HG03571 (cell line): ENCODE results near the gene SEC16B.
"Not testable (repeated sequence)": the region's sequence is repeated elsewhere in the genome, so short reads cannot be mapped to it uniquely, and the experiment has no call there.

Source experiments
- ATAC-seq: cut with Tn5 transposase; IDR thresholded peaks from one replicate; pipeline ENCODE4 v1.9.1; 2021; ENCODE audit not compliant: unreplicated experiment

SEC16B gene, protein sequence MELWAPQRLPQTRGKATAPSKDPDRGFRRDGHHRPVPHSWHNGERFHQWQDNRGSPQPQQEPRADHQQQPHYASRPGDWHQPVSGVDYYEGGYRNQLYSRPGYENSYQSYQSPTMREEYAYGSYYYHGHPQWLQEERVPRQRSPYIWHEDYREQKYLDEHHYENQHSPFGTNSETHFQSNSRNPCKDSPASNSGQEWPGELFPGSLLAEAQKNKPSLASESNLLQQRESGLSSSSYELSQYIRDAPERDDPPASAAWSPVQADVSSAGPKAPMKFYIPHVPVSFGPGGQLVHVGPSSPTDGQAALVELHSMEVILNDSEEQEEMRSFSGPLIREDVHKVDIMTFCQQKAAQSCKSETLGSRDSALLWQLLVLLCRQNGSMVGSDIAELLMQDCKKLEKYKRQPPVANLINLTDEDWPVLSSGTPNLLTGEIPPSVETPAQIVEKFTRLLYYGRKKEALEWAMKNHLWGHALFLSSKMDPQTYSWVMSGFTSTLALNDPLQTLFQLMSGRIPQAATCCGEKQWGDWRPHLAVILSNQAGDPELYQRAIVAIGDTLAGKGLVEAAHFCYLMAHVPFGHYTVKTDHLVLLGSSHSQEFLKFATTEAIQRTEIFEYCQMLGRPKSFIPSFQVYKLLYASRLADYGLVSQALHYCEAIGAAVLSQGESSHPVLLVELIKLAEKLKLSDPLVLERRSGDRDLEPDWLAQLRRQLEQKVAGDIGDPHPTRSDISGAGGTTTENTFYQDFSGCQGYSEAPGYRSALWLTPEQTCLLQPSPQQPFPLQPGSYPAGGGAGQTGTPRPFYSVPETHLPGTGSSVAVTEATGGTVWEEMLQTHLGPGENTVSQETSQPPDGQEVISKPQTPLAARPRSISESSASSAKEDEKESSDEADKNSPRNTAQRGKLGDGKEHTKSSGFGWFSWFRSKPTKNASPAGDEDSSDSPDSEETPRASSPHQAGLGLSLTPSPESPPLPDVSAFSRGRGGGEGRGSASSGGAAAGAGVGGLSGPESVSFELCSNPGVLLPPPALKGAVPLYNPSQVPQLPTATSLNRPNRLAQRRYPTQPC

DNA sequence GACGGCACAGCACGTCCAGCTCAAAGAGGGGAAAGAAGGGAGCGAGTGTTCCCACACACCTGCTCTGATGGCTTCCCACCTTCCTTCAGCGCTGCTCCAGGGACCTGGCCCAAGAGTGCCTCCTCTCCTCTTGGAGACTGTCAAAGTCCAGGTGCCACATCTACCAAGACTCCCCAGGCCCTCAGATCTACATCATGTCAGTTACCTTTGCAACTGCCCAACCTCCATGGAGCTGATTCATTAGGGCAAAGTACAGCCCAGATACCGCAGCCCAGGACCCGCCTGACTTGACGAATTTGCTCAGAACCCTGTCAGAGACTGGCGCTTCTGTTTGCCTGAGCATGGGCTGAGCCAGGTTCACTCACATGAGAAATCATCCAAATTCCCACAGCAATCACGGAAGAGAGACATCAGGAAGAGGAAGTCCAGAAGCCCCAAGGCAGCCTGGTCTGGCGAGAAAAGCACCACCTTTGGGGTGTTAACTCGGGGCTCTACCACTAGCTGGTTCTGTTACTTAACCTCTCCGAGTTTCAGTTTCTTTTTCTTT lies at the start of gene SEC16B:
Gene SEC16B, minus strand, starts transcription at position 234 of the 547 bp plus-strand sequence. CDS start 2,077 bp downstream, outside the sequence.
- no peak for ATAC-seq

DNA sequence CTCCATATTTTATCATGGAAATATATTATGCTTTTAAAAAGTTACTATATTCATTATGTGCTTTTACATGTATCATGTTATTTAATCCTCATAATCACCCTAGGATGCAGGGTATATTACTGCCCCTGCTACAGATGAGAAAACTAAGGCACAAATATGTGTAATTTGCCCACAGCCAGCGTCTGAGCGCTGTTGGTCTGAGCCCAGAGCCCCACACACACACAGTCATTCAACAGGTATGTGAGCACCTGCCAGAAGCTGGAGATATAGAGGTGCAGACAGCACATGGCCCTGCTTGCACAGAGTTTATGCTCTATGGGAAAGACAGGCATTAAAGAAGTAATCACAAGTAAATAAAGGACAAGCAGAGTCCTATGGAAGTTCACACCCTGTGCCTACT lies 49.8 kb upstream of the SEC16B start:
- ATAC-seq: no peak

DNA sequence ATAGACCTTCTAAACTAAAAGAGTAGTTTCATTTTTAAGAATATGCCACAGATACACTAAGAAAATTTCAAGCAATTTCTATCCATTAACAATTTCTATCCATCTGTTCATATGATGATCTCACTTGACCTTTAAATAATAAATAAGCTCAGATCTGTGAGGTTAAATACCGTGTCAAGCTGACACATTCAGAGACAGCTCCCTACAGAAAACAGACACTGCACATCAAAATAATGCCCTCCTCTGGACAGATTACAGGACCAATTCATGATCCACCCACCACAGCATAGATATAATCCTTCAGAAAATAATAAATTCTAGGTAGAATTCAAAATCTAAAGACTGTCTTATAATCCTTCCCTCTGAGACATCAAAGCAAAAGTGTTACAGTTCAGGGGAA lies 49.4 kb upstream of the SEC16B start:
- no peak for ATAC-seq

DNA sequence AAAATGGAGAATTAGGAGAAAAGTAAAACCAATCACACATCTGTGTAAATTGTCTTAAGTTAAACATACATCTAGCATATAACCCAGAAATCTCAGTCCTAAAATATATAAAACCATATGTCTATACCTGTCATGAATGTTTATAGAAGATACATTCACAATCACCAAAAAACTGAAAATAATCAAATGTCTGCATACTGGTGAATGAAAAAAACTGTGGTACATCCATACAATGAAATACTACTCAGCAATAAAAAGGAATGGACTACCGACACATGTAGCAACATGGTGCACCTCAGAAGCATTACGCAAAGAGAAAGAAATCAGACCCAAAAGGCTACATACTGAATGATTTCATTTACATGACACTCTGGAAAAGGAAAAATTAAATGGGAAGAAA lies 47.7 kb upstream of the SEC16B start:
- no peak for ATAC-seq

DNA sequence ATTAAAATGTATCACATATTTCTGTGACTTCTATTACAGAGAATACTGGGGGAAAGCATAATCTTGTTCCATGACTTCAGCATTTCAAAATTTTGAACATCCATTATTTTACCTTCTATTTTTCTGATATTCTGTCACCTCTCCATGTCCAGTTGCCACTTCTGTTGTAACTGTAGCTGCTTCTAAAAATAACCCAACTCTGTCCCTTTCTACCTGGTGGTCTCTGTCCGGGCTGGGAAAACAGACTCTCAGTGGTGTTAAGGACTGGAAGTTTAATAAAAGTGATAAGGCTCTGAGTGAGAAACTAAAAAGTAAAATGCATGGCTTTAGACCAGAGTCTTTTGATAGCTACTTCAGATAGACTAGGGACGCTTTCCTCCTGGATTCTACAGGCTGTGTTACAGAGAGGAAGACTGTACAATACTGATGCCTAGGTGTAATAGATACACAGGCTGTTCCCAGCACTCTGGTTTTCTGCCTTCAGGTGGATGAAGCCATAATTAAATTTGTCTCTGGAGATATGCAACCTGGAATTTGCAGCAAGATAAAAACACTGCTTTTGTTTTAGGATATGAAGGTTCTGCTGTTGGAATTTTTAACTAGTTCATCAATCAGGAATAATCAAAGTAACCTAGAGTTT lies 42.1 kb upstream of the SEC16B start:
- no peak for ATAC-seq

DNA sequence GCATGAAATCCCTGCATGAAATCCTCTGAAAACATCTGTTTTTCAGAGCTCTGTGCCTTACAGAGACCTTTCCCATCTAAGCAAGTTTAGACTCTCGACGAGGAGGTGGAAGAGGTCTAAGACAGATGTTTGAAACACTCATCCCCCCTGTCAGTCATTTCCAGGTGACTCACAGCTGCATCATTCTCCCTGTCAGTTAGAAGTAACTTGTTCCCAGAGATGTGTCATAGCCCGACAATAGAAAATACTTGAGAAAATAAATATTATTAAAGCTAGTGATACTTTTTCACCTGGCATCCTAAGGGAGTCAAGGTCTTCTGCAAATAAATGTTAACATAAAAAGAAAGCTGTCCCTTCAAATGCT lies 41.6 kb upstream of the SEC16B start:
- no peak for ATAC-seq

DNA sequence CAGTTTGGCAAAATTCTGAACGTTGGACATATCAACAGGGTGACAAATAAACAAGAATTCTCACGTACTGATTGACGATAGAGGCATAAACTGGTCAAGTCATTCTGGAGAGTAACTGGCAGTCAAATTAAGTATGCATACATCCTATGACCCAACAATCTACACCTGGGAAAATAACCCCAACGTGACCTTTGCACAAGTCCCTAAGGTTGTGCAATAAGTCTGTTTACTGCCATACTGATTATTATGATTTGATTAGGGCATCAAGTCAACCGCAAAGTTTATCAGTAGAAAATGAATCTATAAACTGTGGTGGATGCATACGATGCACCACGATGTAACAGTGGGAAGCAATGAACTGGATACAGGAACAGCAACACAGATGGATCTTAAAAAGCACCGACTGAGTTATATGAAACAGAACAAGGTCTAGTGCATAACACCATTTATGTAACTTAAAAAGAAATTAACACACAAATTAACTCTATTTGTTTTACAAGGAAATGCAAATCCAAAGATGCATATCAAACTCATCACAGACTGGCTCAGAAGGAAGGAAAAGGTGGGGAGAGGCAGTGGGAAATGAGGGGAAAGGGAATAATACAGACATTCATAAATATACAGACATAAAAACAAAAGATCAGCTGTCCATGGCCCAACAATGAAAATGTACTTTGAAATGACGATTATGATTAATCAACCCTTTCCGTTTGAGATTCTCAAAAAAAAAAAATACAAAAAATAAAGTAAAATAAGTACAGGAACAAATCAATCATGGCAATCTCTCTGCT lies 41.0 kb upstream of the SEC16B start:
- ATAC-seq: no peak

DNA sequence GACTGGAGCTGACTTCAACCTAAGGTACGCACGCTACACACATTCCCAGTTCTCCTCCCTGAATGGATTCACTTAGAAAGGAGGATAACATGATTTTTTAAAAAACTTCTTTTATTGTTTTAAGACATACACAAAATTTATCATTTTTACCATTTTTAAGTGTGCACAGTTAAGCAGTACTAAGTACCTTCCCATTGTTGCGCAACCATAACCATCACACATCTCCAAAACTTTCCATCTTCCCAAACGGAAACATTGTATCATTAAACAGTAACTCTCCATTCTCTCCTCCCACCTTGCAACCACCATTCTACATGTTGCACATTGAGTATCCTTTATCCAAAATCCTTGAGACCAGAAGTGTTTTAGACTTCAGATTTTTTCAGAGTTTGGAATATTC lies 36.2 kb upstream of the SEC16B start:
- no peak for ATAC-seq

DNA sequence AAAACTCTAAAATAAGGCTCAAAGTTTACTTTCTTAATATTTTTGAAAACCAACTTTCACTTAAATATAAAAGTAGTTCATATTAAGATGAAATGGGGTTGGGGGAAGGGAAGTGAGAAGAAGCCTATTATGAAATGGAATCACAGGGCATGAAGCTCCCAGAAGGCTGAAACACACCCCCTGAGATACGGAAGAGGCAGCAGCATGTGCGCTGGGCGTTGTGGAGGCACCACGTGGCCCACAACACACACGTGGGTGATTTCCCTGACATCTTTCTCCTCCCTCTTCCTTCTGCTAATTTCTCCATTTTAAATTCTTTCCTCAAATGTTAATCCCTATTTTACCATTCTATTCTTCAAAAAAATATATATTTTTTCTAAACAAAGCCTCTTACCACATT lies 35.6 kb upstream of the SEC16B start:
- ATAC-seq: no peak

DNA sequence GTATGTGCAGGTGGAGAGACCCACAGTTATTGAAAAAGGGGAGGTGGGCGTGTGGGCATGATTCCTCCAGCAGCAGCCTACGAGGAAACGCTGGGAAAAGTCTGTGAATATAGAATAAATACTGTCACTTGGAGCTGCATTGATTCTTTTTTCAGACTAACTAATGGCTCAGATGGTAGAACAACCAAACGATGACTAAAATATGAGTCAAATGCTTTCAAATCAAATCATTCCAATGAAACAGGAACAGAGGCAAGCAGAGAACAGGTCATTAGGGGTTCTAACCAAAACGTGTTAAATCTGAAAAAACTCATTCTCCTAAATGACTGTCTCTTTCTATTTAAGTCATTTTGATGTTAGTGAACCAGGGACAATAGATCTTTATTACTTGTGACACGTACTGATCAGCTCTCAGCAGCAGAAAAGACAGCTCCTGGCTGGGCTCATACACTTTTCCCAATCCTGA lies 35.1 kb upstream of the SEC16B start:
- ATAC-seq: no peak

DNA sequence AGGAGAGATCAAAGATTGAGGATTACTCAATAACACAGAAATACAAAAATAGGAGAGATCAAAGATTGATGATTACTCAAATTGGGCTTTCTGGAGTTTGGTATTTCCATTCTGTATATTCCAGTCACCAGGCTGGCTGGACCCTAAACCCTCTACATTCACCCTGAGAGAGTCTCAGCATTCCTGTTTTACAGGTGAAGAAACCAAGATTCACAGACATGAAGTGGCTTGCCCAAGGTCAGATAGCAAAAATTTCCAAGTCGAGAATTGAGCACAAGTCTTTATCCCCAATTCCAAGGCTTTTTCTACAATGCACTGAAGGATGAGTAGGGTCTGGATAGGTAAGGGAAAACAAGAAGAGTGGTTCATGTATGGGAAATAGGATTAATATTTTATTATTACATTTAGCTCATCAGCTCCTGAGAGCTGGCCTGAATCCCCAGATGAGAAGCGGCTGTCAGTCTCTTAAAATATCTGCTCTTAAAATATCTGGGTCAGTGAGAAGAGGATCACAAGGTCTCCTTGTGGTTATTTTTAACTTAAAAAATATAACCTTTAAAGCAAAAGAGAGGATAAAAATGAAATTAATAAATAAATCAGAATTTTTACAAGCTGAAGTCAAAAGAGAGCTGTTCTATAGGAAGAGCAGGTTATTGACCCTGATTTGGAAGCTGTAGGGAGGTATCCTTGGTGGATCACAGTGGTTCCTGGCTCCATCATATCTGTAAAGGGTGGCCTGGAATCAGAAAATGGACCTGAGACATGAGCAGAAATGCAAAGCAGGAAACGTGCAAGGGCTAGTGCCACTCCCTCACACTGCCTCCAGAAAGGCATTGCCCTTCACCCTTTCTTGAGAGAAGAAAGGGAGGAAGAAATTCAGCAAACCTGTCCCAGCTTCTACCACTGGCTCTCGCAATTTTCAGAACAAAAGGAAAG lies 29.1 kb upstream of the SEC16B start:
- no peak for ATAC-seq

DNA sequence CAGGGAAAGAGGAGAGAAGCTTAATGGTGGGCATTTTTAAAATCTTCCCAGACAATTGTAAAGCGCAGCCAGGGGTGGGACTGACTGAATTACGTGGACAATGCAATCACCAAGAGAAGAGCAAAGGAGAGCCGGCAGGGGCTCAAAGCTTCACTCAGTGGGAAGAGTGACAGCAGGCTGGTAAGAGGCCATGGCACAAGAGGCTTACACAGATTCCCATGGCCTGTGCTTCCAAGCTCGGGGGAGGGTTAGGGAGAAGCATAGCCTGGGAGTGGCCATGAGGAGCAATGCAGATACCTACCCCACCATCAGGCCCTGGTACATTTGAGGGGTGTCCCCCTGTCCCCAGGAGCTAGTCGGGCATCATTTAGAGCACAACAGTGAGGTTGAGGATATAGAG lies 27.1 kb upstream of the SEC16B start:
- no peak for ATAC-seq

DNA sequence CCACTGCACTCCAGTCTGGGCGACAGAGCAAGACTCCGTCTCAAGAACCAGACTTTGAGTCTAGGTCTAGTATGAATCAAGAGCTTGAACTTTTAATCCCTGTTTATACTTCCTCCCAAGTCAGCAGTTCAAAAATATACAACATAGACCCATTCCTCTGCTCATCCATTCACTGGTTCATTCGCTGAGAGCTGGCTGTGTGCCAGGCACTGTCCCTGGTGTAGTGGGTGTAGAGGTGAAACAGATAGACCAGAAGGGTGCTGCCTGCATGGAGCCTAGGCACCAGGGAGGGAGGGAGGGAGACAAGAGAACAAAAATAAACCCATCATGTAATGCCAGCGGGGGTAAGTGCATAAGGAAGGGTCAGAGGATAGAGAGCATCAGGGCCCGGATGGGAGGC lies 25.5 kb upstream of the SEC16B start:
- no peak for ATAC-seq

DNA sequence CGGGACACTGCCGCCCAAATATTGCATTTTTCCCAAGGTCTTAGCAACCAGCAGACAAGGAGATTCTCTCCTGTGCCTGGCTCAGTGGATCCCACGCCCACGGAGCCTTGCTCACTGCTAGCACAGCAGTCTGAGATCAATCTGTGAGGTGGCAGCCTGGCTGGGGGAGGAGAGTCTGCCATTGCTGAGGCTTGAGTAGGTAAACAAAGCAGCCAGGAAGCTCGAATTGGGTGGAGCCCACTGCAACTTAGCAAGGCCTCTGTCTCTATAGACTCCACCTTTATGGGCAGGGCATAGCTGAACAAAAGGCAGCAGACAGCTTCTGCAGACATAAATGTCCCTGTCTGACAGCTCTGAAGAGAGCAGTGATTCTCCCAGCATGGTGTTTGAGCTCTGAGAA lies 16.4 kb upstream of the SEC16B start:
- ATAC-seq: not testable (repeated sequence)

DNA sequence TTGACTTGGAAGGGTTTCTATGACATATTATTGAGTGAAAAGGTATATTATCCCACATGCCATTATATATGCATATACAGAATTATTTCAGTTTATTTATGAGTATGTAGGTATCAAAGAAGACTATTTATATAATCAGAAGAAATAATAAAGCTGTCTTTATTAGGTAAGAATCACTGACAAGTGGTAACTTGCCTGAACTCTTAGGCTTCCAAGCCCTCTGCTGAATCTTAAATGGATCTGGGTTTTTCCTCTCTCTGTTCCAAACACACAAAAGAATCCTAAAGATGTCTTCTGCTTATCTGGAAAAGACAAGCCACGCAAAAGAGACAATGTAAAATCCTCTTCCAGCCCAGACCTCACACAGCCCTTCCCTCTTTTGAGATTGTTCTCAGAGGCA lies 14.9 kb upstream of the SEC16B start:
- ATAC-seq: no peak

DNA sequence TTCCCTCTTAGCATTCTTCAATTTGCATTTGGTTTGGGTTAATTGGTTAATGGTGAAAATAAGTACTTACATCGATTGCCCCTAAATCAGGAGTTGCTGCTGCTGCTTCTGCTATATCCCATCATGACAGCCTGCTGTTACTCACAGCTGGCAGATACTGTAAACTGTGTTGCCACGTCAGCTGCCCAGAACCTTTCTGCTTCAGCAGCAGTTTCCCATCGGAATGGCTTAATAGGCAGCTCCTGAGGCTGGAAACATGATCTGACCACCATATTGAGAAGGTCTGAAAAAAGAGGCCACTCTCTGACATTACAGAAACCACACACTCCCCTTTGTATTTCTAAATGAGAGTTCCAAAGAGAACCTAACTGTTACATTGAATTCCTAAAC lies 14.3 kb upstream of the SEC16B start:
- no peak for ATAC-seq

DNA sequence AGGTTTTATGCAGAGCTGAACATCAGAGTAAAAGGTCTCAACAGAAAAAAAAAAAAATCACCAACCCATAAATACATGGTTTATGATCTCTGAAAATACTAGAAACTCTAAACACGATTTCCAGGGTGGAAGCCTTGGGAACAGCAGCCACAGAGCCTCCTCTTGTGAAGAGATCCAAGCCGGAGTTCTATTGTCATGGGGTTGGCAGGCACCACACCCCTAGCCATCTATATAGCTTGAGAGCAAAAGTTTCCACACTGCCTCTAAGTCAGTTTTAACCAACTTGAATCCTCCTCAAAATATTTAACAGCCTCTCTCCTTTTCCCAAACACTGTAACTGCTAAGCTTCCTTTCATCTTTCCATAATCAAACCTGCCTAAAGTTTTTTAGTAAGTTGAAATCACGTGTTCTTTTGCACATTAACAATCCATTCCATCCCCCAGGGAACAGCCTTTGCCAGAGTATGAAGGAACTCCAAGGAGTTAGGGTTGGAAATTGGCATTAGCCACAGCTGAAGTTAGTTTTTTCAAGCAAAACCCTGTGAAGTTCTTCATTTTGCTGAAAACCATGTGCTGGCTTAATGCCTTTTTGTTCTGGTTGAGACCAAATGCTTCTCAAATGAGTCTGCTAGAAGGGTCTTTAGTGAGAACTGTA lies 13.8 kb upstream of the SEC16B start:
- no peak for ATAC-seq

DNA sequence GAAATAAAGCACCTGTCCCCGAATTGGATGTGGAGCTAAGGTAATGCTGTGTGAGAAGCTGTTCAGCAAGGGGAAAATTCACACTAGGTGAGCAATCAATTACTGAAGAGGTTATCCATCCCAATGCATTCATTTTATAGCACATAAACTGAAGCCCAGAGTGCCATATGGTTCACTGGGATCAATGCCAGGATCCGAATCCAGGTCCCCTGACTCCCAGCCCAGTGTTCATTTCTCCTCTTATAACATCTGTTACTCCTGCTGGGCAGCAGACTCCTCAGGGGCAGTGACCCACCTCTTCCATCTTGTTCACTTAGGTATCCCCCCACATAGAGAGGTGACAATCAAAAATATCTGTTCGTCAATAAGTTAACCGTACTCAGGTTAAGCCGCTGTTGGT lies 13.2 kb upstream of the SEC16B start:
- no peak for ATAC-seq

DNA sequence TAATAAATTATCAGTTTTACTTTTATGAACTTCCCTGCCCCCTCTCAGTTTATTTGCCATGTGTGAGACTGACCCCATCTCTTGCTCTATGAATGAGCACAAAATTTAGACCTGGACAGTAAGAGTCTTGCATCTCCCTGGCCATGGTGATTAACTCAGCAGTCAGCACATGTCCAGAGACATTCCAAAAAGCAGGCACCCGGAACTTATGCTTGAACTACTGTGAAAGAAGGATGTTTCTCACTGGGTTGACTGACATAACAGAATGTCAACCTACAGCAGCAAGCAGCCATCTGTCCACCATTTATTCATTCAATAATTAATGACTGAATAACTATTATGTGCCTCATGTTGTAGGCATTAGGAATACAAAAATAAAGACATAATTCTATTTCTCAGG lies 11.3 kb upstream of the SEC16B start:
- ATAC-seq: no peak
